Limb (tissue), 2 donors: Measurements from ENCODE around the gene WWC1.

Source experiments
- DNase-seq, 2 donors: peaks; one replicate each; pipeline ENCODE4 v3.0.0-alpha.2; 2016; ENCODE audit errors: extremely low spot score in 2 of 2

WWC1 gene

DNA sequence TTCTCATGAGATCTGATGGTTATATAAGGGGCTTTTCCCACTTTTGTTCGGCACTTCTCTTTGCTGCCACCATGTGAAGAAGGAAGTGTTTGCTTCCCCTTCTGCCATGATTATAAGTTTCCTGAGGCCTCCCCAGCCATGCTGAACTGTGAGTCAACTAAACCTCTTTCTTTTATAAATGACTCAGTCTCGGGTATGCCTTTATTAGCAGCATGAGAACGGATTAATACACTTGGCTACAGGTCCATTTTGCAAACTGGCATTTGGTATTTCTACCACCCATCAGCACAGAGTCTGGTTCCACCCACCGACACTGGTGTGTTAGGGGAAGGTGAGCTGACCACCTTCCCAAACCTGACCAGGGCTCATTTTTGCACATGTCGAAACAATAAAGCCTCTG, 146.9 kb downstream of the WWC1 start:
- no peak for DNase-seq

DNA sequence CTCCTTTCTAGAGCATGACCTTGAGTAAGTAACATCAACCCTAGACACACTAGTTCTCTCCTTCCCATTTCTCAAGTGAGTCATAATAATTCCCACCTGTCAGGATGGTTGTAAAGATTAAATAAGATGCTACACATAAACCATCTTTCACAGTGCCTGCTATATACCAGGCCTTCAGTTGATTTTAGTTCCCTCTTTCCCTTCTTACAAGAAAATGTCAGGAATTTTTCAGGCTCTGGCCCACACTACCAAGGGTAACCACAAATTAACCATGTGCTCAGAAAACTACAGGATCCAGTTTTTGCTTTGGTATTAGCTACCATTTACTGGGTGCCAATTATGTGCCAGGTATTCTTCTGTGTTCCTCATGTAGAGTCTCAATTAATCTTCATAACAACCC, 152.1 kb downstream of the WWC1 start:
- no peak for DNase-seq

DNA sequence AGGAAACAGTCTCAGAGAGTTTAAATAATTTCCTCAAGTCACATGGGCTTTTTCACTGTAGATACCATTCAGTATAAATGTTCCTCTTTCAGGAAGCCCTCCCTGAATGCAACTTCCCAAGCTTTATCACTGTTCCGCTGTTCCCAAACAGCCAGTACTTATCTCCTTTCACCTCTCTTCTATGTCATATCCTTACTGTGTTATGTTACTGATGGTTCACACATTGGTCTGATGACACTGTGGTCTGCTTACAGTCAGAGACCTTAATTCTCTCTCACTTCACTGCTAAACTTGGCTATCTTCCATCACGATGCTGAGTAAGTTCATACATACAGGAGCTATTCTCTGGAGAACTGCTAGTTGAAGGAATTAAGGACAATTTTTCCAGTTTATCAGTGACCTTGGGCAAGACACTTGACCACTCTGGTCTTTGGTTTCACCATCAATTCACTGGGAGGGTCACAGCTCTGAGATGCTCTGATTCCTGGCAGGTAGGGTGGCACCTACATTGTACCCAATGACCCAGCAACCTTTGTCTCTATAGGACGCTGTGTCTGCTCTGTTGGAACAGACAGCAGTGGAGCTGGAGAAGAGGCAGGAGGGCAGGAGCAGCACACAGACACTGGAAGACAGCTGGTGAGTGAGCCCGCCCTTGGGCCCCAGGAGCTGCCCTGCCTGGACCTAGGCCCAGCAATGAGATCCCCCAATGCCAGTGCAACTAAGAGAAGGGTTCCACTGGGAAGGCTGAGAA, 152.7 kb downstream of the WWC1 start:
- no peak for DNase-seq

DNA sequence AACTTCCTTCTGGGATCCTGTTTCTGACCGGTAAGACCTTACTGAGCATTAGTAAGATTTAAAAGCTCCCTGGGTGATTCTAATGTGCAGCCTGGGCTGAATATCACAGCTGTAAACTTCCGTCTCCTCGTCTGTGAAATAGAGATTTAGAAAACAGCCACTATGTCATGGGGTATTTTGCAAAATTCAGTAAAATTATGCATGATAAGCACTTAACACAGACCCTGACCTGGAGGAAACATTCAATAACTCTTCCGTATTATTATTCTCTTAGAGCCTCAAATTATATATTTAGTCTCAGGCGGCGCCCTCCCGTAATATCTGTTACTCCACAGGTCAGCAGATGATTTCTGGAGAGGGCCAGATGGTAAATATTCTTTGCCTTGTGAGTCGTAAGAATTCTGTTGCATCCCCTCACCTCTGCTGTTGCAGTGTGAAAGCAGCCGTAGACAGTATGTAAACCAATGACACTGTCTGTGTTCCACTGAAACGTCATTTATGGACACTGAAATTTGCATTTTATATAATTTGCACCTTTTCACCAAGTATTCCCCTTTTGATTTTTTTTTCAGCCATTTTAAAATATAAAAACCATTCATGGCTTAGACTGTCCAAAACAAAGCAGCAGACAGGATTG, 155.7 kb downstream of the WWC1 start:
- DNase-seq, result no peak

DNA sequence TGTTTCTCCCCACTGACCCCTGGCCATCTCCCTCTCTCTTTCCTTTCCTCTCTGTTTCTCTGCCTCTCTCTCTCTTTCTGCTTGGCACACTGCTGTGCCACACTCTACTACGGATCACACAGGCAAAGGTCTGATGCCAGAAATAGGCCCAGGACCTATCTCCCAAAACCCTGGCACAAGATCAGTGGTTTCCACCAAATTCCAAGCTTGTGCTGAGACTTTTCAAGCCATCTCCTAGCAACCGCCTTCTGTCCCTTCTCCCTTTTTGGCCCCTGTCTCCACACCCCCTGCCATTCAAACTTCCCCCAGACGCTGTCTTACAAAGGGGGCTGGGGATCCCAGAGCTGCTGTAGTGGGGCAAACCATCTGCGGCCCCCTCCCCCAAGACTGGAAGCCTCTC, 156.4 kb downstream of the WWC1 start:
- peak in 1 of 2 donors; percentile 45 for DNase-seq

DNA sequence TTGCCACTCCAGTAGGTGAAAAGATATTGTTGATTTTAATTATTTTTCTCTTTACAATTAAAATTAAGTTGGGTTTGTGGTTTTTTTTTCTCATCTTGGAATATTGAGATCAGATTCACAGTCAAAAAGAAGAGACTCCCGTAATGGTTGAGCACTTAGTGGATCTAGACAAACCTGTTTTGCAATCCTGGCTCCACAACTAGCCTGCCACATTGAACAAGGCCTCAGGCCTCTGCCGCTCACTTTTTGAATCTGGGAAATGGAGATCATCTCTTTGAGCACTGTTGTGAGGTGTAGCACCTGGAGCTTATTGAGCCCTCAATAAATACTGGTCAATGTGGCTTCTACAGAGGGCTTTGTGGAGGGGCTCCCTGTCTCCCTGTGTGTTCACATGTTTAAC, 157.7 kb downstream of the WWC1 start:
- DNase-seq, result no peak

DNA sequence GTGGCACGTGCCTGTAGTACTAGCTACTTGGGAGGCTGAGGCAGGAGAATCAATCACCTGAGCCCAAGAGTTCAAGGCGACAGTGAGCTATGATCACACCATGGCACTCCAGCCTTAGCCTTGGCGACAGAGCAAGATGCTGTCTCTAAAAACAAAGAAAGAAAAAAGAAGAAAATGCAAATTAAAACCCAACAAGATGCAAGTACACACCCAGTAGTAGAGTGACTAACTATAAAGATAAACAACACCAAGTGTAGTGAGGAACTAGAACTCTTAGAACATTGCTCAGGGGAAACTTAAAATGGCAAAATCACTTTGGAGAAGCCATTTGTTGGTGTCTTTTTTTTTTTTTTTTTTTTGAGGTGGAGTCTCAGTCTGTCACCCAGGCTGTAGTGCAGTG, 160.1 kb downstream of the WWC1 start:
- no peak for DNase-seq

DNA sequence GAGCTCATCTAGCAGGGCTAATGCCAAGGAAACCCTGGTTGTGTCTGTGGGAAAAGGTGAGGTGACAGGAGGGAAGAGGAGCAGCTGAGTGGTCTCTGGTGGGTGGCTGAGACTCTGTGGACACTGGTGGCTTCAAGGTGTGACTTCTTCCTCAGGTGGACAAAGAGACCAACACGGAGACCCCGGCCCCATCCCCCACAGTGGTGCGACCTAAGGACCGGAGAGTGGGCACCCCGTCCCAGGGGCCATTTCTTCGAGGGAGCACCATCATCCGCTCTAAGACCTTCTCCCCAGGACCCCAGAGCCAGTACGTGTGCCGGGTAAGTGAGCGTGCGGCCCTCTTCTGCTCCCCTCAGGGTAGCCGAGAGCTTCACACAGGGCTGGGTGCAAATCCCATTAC, 163.8 kb downstream of the WWC1 start:
- DNase-seq, result no peak

DNA sequence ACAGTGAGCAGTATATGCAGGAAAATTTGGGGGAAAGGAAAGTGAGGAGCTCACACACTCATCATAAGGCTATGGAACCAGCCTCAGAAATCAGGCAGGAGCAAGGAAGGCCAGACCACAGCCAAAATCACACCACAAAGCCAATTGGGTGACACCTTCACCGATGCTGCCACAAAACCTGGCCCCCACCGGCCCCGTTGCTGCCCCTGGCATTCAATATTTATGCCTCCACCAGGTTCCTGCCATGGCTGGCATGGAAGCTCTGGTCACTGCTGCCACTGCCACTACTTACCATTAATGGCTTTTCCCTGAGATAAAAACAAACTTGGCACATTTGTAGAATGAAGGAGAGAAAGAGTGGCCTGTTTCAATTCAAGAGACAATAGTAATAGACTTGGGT, 166.1 kb downstream of the WWC1 start:
- no peak for DNase-seq

DNA sequence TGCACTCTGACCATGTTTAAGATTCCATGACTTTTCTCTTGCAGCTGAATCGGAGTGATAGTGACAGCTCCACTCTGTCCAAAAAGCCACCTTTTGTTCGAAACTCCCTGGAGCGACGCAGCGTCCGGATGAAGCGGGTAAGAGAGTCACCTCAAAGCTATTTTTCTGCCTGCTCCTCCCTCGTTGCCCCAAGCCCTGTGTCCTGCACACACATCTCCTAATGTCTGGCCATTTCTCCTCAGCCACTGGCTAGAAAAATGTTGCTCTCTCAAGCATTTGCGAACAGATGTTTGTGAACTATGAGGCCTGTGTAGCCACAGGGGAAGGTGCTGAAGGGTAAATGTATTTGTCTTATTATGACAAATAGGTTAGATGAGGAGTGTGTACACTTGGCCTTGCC, 169.2 kb downstream of the WWC1 start:
- no peak for DNase-seq

DNA sequence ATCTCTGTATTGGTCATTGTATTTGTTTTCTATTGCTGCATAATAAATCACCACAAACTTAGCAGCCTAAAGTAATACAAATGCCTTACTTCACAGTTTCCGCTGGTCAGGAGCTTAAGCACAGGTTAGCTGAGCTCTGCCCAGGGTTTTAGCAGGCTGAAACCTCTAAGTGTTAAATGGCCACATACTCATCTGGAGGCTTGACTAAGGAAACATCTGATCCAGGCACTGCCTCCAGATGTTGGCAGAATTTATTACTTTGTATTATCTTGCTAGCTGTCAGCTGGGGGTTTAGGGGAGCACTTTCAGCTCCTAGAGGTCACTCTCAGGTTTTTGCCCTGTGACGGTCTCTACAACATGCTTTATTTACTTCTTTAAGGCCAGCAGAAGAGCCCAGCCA, 171.6 kb downstream of the WWC1 start:
- no peak for DNase-seq

DNA sequence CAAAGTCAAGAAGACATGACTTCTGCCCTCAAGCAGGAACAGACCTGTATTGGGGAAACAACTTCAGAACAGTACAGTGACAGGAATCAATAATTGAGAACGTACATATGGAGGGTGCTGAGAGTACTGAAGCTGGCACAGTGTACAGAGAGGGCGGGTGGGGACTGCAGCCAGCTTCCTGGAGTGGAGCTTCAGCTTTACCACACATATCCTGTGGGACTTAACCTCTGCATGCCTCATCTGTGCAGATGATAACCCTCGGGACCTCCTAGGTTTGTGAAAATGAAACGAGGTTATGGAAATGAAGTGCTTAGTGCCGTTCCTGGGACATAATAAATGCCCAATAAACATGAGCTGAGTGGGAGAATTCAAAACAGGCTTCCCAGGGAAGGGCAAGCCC, 172.8 kb downstream of the WWC1 start:
- DNase-seq, result no peak

DNA sequence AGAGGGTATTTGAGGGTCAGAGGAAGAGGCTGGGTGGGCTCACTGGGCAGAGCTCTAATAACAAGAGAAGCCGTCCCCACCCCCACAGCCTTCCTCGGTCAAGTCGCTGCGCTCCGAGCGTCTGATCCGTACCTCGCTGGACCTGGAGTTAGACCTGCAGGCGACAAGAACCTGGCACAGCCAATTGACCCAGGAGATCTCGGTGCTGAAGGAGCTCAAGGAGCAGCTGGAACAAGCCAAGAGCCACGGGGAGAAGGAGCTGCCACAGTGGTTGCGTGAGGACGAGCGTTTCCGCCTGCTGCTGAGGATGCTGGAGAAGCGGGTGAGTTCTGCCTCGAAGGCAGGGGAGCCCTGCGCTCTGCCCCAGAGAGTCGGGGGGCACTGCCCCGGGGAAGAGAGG, 173.2 kb downstream of the WWC1 start:
- no peak for DNase-seq

DNA sequence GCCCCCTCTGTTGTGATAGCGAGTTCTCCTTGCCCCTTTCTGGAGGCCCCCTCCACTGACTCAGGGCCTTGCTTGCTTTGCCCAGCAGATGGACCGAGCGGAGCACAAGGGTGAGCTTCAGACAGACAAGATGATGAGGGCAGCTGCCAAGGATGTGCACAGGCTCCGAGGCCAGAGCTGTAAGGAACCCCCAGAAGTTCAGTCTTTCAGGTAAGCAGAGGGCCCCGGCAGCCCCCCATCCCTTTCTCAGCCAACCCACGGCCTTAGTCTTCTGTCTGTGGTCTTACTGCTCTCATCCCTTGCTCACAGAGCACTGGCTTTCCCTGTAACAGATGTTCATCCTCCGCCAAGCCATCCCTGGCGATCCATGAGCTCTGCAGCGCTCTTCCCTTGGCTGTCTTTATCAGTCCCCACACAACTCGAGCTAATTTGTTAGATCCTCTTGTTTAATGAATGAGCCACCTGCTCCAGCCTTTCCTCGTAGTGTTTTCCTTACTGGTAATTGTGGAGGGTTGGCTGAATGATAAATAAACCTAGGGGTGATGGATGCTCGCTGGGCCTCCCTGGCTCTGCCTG, 176.4 kb downstream of the WWC1 start:
- no peak for DNase-seq

DNA sequence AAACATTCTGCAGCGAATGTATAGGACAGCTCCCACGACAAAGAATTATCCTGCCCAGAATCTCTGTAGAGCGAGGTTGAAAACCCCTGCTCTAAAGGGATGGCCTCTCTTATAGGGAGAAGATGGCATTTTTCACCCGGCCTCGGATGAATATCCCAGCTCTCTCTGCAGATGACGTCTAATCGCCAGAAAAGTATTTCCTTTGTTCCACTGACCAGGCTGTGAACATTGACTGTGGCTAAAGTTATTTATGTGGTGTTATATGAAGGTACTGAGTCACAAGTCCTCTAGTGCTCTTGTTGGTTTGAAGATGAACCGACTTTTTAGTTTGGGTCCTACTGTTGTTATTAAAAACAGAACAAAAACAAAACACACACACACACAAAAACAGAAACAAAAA, 177.4 kb downstream of the WWC1 start:
- no peak for DNase-seq

DNA sequence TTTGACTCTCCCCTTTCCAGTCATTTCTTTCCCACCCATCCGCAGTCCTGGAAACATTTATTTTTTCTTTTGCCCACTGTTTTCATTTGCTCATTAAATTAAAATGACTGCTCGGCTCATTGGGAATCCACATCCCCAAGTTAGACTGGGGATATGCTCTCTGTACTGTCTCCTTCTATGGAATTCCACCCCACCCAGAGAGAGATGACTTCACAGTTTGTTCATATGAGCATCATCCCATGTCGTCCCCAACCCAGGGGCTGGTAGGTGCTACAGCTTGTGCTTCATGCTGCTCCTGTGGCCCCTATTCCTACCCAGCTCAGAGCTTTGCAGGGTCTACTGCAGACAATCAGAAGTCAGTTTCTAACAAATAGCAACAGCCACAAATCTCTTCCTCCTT, 178.4 kb downstream of the WWC1 start:
- DNase-seq, result no peak

DNA sequence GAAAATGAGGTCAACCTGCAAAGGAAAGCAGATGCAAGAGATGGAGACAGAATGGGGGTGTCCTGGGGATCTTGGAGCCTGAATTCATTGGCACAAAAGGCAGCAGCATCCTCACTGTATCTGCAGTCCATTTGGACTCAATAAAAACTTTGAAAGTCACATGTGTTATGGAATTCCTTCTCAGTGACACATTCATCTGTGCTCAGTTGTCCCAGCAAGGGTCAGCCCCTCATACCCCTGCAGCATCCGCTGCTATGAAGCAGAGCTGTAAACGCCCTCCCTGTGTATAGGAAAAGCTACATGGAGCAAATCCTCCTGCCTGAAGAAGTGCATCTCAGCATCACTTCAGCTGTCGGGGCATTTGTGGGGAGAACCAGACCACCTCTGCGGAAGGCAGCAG, 180.3 kb downstream of the WWC1 start:
- no peak for DNase-seq

DNA sequence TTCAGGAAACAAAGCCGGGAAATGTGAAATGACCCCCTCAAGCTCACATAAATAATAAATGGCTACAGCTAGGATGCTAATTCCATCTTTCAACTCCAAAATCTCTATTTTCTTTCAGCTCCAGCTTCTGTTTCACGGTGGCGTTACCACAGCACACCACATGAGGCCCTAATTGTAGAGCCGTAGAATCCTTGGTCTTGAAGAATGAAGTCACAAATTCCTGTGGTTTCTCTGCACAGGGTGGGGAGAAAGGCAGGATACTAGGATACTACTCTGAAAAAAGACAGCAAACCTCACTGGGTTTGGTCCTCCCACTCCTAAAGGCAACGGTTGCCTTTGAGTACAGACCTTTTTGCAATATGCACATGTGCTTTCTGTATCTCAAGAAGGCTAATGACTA, 180.9 kb downstream of the WWC1 start:
- DNase-seq, result peak in 1 of 2 donors; percentile 56

DNA sequence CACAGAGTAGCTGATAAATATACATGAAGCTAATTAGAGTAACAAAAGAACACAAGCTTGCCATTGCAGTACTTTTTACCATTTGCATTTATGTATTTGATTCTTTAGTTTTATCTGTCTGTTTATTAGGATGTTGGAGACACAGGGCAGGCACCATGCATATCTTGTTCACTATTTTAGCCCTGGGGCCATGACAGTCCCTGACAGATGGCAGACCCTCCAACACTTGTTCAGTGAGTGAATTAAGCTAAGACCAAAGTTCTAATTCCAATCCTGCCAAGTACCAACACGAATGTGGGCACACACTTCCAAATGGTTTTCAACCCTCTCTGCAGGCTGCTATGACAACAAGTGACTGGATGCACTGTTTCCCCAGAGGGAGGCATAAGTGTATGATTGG, 182.9 kb downstream of the WWC1 start:
- no peak for DNase-seq

DNA sequence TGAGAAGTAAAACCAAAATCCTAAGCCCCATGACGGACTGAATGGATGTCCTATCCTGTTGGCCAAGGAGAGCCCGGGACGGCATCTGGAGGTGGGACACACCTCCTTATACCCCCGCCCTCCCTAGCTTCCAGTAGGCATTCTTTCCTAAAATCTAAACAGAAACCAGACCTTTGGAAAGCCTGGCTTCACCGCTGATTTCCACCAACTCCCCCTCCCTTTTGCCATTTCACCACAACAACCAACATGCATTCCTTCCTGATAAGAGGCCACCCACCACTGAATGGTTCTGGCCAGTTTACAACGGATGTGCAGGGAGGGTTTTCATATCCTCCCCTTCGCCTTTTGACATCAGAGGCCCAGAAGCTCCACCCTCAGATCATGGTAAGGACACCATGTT, 185.6 kb downstream of the WWC1 start:
- no peak for DNase-seq

DNA sequence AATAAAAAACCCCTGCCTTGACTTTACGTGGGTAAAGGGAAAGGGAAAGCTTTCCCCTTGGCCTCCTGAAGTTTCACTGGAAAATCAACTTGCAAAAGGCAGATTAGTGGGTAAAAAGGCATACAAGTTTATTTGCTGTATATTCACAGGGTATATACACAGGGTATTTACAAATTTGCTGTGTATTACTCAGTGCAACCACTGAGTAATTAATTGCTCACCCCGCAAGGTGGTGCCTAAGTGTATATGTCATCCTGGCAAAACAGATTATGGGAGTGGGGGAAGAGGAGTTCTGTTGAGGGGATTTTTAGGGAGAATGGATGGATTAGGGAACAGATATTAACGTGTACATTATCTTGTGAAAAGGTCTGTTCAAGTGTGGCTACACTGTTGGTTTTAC, 187.7 kb downstream of the WWC1 start:
- DNase-seq, result no peak

DNA sequence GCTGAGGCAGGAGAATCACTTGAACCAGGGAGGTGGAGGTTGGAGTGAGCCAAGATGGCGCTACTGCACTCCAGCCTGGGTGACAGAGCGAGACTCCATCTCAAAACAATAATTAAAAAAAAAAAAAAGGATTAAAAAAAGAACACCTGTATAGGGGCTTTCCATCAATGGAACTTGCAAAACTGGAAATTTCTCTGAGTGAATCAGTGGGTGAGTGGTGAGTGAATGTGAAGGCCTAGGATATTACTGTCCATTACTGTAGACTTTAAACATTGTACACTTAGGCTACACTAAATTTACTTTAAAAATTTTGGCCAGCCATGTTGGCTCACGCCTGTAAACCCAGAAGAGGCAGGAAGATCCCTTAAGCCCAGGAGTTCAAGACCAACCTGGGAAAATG, 189.2 kb downstream of the WWC1 start:
- DNase-seq, result no peak

DNA sequence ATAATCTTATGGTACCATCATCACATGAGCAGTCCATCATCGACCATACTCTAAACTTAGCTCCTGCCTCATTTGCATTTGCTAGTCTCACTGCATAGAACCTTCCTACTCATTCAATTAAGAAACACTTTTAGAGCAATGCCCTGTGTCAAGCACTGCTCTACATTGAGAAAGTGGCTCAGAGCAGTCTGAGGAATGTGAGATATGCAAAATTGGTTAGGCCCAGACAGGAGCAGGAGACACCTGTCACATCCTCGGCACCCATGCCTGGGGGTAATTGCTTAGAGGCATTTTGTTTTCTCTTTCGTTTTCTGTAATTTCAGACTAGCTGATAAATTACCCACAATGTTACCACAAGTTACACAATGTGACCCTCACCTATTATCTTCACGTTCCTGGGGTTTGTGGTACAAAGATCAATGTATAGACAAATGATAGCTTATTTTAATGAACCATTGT, 189.9 kb downstream of the WWC1 start:
- no peak for DNase-seq
